Brain microvascular endothelial cell (primary cell): ENCODE results near the gene BORCS5.

Experiments used
- DNase-seq: peaks from one replicate; pipeline ENCODE4 v3.0.0-alpha.2; 2020
- H3K27ac ChIP-seq: fragments of 250-450 bp; sonication (Bioruptor Pico); 2 replicates; pipeline ENCODE4 v1.5.1; 2020; ENCODE audit warnings: mild to moderate bottlenecking, moderate library complexity
- H3K27me3 ChIP-seq: fragments of 250-450 bp; sonication (Bioruptor Pico); replicated peaks from 2 replicates; pipeline ENCODE4 v1.5.1; 2020; ENCODE audit warnings: mild to moderate bottlenecking
- H3K36me3 ChIP-seq: fragments of 250-450 bp; sonication (Bioruptor Pico); replicated peaks from 2 replicates; pipeline ENCODE4 v1.5.1; 2020; ENCODE audit warnings: mild to moderate bottlenecking
- H3K4me3 ChIP-seq: 2 replicates; pipeline ENCODE4 v1.5.1; 2011; ENCODE audit warnings: low read depth, mild to moderate bottlenecking, control low read depth, low read length, moderate library complexity
- CTCF ChIP-seq: IDR thresholded peaks from 2 replicates; pipeline ENCODE4 v1.5.1; 2011; ENCODE audit warnings: low read depth, mild to moderate bottlenecking, moderate library complexity, low read length, control low read depth, inconsistent platforms; ENCODE audit errors: missing control alignments
- in situ Hi-C: cut with HindIII; loops from 2 replicates; pipeline ENCODE4 v1.10.0; 2017; ENCODE audit warnings: low sequenced_read_pairs, low pct_ligation_motif_present

Gene BORCS5

GRCh38 chr12:12476857-12477531 lies 120.1 kb downstream of the BORCS5 start:
- Histone ChIP-seq H3K4me3 (no peak overlapping the region), H3K36me3 (peaks cover 11% of the 10 kb centered on the region), H3K27me3 (no peaks in the 10 kb centered on the region), H3K27ac (no peak overlapping the region)
- in situ Hi-C loops: no loop called here
- no peak for DNase-seq
- TF ChIP-seq CTCF: no peak

- no peak for DNase-seq
- Histone ChIP-seq H3K4me3 (no peak overlapping the region), H3K27me3 (no peaks in the 10 kb centered on the region), H3K27ac (no peak overlapping the region), H3K36me3 (peaks cover 11% of the 10 kb centered on the region)
- in situ Hi-C loops: no loop called here
- no peak for TF ChIP-seq CTCF
Observed at GRCh38 chr12:12477532-12477890, 120.6 kb downstream of the BORCS5 start.

- Histone ChIP-seq H3K36me3 (peaks cover 11% of the 10 kb centered on the region), H3K27ac (no peak overlapping the region), H3K4me3 (no peak overlapping the region), H3K27me3 (no peaks in the 10 kb centered on the region)
- TF ChIP-seq CTCF: no peak
- no peak for DNase-seq
- in situ Hi-C loops: no loop called here
Observed at GRCh38 chr12:12480074-12480473, 123.2 kb downstream of the BORCS5 start.

GRCh38 chr12:12481631-12482030 lies 124.8 kb downstream of the BORCS5 start:
- Histone ChIP-seq H3K4me3 (no peak overlapping the region), H3K27ac (no peak overlapping the region), H3K27me3 (no peaks in the 10 kb centered on the region), H3K36me3 (peaks cover 8% of the 10 kb centered on the region)
- in situ Hi-C loops: no loop called here
- DNase-seq: no peak
- TF ChIP-seq CTCF: no peak

GRCh38 chr12:12482150-12482761 lies 125.4 kb downstream of the BORCS5 start:
- TF ChIP-seq CTCF: no peak
- in situ Hi-C loops: no loop called here
- no peak overlapping the region for H3K4me3 ChIP-seq
- H3K27me3 ChIP-seq: no peaks in the 10 kb centered on the region
- H3K36me3 ChIP-seq: peaks cover 6% of the 10 kb centered on the region
- no peak for DNase-seq
- H3K27ac ChIP-seq: no peak overlapping the region

GRCh38 chr12:12482959-12483358 lies 126.1 kb downstream of the BORCS5 start:
- peaks cover 2% of the 10 kb centered on the region for H3K36me3 ChIP-seq
- DNase-seq: no peak
- in situ Hi-C loops: no loop called here
- no peak overlapping the region for H3K4me3 ChIP-seq
- no peak overlapping the region for H3K27ac ChIP-seq
- H3K27me3 ChIP-seq: no peaks in the 10 kb centered on the region
- no peak for TF ChIP-seq CTCF
